Uterus (tissue), 4 donors: ENCODE results near the gene PIPOX. TPM values are rescaled to one million over a fixed set of nuclear protein-coding genes. Genes with fewer than 3 reads are reported as not detected.

Source experiments
- DNase-seq, 2 donors: peaks; one replicate each; pipeline ENCODE4 v3.0.0-alpha.2; 2019 to 2020
- H3K27ac ChIP-seq, 2 donors: fragments of 200-600 bp; sonication (generic); 1 replicate in 1 of 2; 2 replicates in 1 of 2; pipeline ENCODE4 v1.5.1; 2016 to 2018
- H3K27me3 ChIP-seq, 2 donors: fragments of 200-600 bp; sonication (generic); one replicate each; pipeline ENCODE4 v1.5.1; 2018 to 2019; ENCODE audit warnings: control low read depth in 1 of 2
- H3K36me3 ChIP-seq, 2 donors: fragments of 200-600 bp; sonication (generic); one replicate each; pipeline ENCODE4 v1.5.1; 2019; ENCODE audit warnings: control low read depth in 1 of 2
- H3K4me1 ChIP-seq, 2 donors: fragments of 200-600 bp; sonication (generic); one replicate each; pipeline ENCODE4 v1.5.1; 2018 to 2019; ENCODE audit warnings: control low read depth in 1 of 2
- H3K4me3 ChIP-seq, 2 donors: fragments of 200-600 bp; sonication (generic); 1 replicate in 1 of 2; 2 replicates in 1 of 2; pipeline ENCODE4 v1.5.1; 2018 to 2019; ENCODE audit warnings: mild to moderate bottlenecking in 1 of 2
- H3K9me3 ChIP-seq, 2 donors: fragments of 200-600 bp; sonication (generic); one replicate each; pipeline ENCODE4 v1.5.1; 2019; ENCODE audit warnings: control low read depth in 1 of 2
- POLR2A ChIP-seq, 2 donors: fragments of 450-650 bp; IDR thresholded peaks; one replicate each; pipeline ENCODE4 v1.6.1; 2016; ENCODE audit warnings: antibody characterized with exemption in 2 of 2, mild to moderate bottlenecking in 1 of 2, moderate library complexity in 1 of 2
- intact Hi-C: fragments of 100-400 bp; cut with DNase I; formaldehyde crosslinking; loops from one replicate; pipeline ENCODE4 v1.15.1; 2023; ENCODE audit warnings: low total_unique reads
- total RNA-seq, 4 donors: library from RNA; depleted of rRNA in 3 of 4; stranded (reverse); fragments of >200 nt in 3 of 4; gene quantifications; one replicate each; pipeline versions ENCODE4 v1.1.0 to v1.2.4, GENCODE V29; 2014 to 2023
- TF ChIP-seq, protein P1 (sequence below), 4 experiments: fragments of 200-600 bp in 2 of 4; fragments of 450-650 bp in 2 of 4; sonication (generic) in 2 of 4; IDR thresholded peaks; one replicate each; pipeline ENCODE4 v1.5.1; 2016 to 2019; ENCODE audit warnings: antibody characterized with exemption in 4 of 4, mild to moderate bottlenecking in 2 of 4, moderate library complexity in 1 of 4
- donor health status: DM: yes; HTN: yes; CAD: no.

The PIPOX gene
- total RNA-seq, 4 donors from 2014 or later = 0.59 to 7.4 (median 2.9) TPM

DNA sequence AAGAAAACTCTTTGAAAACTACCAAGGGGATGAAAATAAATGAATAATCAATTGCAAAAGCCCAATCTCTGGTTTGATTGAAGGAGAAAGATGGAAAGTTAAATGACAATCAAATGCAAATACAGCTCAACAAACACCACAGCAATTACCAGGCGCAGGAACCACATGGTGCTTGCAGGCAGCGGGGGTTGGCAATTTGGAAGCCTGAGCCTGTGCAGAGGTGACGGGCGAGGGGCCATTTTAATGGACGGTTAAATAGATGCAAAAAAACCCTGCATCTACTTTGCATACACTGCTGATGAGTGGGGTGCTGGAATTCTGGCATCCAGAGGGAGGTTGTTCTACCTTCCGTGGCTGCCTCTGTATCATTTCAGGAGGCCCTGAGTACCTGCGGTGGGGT lies 32.4 kb upstream of the PIPOX start:
- Histone ChIP-seq H3K27me3 (no peaks in the 10 kb centered on the region), H3K9me3 (no peaks in the 10 kb centered on the region), H3K27ac (no peak overlapping the region), H3K4me3 (no peak overlapping the region), H3K36me3 (no peaks in the 10 kb centered on the region), H3K4me1 (peaks cover 0 to 7% of the 10 kb centered on the region in 2 donors)
- intact Hi-C loops = no loop called here
- TF ChIP-seq POLR2A (IDR thresholded peaks at IDR 0.05) = no peak
- TF ChIP-seq, protein P1, sequence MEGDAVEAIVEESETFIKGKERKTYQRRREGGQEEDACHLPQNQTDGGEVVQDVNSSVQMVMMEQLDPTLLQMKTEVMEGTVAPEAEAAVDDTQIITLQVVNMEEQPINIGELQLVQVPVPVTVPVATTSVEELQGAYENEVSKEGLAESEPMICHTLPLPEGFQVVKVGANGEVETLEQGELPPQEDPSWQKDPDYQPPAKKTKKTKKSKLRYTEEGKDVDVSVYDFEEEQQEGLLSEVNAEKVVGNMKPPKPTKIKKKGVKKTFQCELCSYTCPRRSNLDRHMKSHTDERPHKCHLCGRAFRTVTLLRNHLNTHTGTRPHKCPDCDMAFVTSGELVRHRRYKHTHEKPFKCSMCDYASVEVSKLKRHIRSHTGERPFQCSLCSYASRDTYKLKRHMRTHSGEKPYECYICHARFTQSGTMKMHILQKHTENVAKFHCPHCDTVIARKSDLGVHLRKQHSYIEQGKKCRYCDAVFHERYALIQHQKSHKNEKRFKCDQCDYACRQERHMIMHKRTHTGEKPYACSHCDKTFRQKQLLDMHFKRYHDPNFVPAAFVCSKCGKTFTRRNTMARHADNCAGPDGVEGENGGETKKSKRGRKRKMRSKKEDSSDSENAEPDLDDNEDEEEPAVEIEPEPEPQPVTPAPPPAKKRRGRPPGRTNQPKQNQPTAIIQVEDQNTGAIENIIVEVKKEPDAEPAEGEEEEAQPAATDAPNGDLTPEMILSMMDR (IDR thresholded peaks at IDR 0.05) = no peak
- DNase-seq = no peak

DNA sequence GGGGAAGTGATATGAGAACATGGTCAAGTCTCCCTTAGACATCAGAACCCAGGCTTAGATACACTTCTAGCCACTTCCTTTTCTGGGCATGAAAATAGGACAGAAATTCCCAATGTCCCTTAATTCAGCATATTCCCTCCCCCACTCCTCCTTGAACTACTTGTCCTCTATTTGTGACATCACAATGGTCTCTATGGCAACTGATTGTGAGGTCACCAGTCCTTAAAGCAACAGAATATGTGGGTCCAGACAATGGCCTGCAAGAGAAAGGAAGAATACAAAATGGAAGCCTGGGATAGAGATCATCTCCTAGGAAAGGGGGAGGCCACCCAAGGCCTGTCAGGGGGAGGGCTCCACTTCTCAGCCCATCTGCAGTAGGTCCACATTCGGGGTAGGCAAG lies 30.4 kb upstream of the PIPOX start:
- H3K4me1 ChIP-seq = no peaks in the 10 kb centered on the region
- H3K27me3 ChIP-seq = no peaks in the 10 kb centered on the region
- intact Hi-C loops = no loop called here
- no peaks in the 10 kb centered on the region for H3K36me3 ChIP-seq
- H3K4me3 ChIP-seq = no peak overlapping the region
- TF ChIP-seq, protein P1 (IDR thresholded peaks at IDR 0.05) = no peak
- no peak for TF ChIP-seq POLR2A (IDR thresholded peaks at IDR 0.05)
- no peaks in the 10 kb centered on the region for H3K9me3 ChIP-seq
- H3K27ac ChIP-seq = no peak overlapping the region
- DNase-seq = no peak

DNA sequence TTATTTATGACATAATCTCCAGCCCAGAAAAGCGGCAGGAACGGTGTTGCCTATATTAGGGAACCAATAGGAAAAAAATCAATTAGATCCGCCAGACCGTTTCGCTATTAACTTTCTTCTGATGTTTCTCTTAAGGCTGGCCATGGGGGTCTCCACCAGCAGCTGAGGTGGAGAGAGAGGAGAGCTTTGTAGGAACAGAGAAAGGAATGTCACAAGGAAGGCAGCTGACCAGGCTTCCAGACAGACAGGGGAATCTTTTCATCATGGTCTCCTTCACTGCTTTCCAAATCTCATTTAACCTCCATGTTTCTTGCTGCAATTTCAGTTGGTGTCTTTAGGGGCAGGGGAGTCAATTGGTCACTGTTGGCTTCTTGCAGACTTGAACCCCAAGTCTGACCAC lies 28.2 kb upstream of the PIPOX start:
- H3K27me3 ChIP-seq = no peaks in the 10 kb centered on the region
- H3K36me3 ChIP-seq = no peaks in the 10 kb centered on the region
- no peak for DNase-seq
- H3K9me3 ChIP-seq = no peaks in the 10 kb centered on the region
- no peak overlapping the region for H3K4me3 ChIP-seq
- H3K27ac ChIP-seq = no peak overlapping the region
- H3K4me1 ChIP-seq = no peaks in the 10 kb centered on the region
- intact Hi-C loops = no loop called here
- TF ChIP-seq, protein P1 (IDR thresholded peaks at IDR 0.05) = no peak
- no peak for TF ChIP-seq POLR2A (IDR thresholded peaks at IDR 0.05)

DNA sequence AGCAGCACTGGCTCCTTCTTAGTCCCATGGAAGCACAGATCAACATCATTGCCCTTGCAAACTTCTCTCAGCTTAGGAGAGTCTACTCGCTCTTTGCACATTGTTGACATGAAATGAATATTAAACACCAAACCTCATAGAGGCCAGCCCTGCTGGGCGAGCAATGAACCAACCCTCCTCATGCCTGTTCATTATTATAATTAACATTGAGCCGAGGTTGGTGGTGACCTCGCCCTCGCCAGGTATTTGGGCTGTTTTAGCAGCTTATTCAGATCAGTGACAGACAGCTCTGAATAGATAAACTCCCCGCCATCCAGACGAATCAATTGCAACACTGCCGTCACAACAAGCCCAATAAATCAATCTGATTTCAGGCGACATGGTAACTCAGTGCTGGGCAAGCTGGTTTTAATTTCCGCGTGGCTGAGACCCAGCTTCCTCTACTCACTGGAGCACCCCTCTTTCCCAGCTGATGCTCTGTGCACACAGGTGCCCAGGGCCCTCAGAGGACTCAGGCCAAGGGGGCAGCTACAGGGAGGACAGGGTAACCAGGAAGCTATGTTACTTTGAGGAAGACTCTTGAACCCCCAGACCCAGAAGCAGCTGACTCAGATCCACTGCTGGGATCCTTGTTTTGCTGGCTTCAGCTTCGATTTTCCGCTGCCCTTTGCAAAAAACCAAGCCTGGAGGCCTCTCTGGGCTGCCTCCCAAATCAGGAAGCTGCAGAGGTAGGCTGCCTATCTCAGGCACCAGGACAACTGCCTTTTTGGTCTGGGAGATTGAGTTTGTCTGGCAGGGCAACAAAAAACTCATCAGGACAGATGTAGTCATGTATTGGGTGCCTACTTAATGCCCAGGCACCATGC lies 26.4 kb upstream of the PIPOX start:
- intact Hi-C loops = no loop called here
- Histone ChIP-seq H3K4me1 (no peaks in the 10 kb centered on the region), H3K27ac (no peak overlapping the region), H3K9me3 (no peaks in the 10 kb centered on the region), H3K36me3 (no peaks in the 10 kb centered on the region), H3K27me3 (no peaks in the 10 kb centered on the region), H3K4me3 (no peak overlapping the region)
- no peak for DNase-seq
- no peak for TF ChIP-seq POLR2A (IDR thresholded peaks at IDR 0.05)

DNA sequence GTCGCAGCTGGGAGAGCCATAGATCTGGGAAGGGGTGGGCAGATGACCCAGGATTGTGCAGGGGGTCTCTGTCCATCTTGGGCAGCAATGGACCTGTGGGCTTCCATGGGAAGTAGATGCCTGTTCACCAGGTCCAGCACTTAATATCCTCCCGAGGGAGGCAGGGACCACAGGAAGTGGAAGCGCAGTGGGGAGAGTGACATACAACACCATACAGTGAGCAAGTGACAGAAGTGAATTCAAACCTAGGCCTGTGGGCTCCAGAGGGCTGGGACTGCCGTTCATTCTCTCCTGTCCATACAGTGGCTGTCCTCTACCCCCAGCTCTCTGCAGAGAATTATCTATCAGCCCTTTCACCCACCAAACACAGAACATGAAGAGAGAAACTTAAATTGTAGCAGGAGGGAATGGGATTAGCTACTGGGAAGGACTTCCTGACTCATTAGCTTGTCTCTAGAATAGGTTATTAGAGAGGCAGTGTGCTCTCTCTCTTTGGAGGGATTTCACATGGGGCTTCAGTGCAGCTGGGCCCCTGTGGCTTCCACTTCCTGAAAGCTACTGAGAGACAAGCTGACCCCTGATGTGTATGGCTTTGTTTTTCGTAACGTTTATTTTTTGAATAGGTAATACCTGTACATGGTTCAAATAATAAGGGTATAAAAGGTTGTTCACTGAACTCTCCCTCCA lies 24.0 kb upstream of the PIPOX start:
- Histone ChIP-seq H3K27ac (no peak overlapping the region), H3K36me3 (no peaks in the 10 kb centered on the region), H3K4me3 (no peak overlapping the region), H3K27me3 (no peaks in the 10 kb centered on the region), H3K4me1 (no peaks in the 10 kb centered on the region), H3K9me3 (no peaks in the 10 kb centered on the region)
- TF ChIP-seq POLR2A (IDR thresholded peaks at IDR 0.05) = no peak
- TF ChIP-seq, protein P1 (IDR thresholded peaks at IDR 0.05) = no peak
- intact Hi-C loops = no loop called here
- no peak for DNase-seq
